ENCODE data around the gene AFG3L2.

Gene AFG3L2

DNA sequence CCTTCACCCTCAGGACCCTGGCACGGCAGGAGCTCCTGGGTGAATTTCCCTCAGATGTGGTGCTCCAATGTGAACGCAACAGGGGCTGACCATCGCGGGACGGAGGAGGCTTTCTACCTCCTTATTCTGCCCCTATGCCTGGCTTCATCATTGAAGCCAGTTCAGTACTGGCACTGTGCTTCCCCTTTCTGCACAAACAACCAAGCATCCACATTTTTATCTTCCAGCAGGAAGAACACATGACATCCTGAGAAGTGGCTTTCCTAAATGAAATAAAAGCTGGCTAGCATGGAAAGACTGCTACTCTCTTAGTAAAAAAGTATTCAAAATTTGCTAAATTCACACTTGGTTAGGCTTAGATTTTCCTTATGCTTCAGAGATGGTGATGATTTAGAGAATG is 24.8 kb downstream of the AFG3L2 start:
- no peak for DNase-seq

DNA sequence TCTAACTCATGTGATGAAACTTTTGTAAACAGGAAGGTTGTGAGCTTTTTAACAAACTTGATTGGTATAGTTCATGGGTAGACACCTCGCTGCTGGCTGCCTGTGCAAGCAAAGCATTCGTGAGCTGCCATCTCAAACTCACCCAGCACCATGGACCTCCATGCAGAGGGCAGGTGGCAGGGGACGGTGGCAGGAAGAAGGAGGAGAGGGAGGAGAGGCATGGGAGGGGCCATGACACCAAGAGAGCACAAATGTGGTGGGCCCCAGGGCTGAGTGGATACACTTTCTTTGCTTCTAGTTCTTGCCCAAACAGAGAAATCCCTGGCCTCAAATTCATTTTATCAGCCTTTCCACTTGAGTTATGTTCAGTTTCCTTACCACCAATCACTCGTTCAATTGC is 29.1 kb downstream of the AFG3L2 start:
- DNase-seq = no peak

DNA sequence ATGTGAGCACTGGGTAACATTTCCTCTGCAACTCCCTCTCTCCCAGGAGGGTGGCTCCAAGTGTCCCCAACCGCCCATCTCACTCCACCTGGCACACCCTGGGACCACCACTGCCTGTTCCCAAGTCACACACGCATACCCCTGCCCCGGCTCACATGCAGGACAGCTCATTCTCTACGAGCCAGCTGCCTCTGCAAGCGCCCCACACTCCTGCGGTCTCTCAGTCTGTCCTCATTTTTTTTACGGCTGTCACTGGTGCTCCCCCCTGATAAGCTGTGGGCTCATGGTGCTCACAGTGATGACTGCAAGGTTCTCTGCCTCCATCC is 30.8 kb downstream of the AFG3L2 start:
- no peak for DNase-seq

DNA sequence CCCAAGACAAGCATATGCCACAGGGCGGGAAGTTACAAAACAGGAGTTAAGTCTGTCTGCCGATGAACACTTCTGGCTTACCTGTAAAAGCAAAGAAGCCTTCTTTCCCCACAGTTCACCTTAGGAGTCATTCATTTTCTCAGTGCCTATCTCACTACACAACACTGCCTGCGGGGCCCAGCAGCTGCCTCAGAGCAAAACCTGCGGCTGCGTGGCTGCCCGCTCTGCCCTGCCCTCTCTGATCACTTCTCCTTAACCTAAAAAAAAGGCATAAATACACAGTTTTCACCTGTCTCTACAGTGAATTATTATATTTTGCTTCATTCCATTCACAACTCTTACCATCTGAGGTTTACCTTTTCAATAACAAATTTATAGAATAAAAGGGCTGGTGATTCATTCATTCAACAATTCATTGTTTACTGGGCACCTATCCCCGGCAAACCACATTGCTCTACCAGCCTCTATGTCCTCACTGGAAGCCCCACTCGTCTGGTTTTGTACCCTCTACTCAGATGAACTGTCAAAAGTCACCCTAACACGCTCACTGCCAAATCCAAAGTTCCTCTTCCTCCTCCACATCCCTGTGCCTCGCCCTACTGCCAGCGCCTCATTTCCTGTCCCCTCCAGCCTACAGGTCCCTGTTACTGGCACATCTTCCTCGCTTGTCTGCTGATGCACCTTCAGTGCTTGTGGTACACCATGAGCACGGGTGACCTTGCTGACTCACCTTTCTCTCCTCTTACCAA is 31.4 kb downstream of the AFG3L2 start:
- no peak for DNase-seq

DNA sequence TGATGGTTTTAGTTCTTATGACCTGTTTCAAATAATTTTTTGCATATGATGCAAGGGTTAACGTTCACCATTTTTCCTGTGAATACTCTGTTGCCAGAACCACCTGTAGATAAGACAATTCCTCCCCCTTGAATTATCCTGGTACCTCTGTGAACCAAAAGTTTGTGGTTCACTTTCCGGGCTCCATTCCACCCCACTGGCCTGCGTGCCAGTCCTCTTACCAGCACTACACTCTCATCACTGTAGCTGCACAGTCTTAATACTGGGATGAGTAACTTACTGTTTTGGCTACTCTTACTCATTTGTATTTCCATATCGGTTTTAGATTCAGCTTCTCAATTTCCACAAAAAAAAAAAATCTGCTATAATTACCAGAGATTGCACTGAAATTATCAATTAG is 34.4 kb downstream of the AFG3L2 start:
- no peak for DNase-seq

DNA sequence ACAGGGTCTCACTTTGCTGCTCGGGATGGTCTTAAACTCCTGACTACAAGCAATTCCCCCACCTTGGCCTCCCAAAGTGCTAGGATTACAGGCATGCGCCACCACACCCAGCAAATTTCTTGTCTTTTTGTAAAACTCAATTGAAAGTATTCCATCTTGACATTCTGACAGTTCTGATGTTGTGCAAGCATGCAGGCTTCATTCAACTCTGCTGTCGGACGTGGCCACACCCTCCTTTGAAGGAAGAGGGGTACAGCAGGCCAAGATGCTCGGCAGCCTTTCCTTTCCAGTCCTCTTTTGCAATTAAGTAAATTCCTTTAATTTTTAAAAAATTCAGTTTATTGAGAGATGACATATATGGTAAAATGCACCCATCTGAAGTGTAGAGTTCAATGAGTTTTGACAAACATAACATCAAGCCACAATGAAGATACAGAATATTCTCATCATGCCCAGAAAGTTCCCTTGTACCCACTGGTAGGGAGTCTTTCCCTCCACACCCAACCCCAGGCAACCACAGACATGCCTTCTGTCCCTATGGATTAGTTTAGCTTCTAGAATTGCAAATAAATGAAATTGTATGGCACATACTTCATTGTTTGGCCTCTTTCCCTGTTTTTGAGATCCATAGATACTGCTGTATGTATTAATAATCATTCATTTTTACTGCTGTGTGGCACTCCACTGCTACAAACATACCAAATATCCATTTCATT is 35.9 kb downstream of the AFG3L2 start:
- no peak for DNase-seq

DNA sequence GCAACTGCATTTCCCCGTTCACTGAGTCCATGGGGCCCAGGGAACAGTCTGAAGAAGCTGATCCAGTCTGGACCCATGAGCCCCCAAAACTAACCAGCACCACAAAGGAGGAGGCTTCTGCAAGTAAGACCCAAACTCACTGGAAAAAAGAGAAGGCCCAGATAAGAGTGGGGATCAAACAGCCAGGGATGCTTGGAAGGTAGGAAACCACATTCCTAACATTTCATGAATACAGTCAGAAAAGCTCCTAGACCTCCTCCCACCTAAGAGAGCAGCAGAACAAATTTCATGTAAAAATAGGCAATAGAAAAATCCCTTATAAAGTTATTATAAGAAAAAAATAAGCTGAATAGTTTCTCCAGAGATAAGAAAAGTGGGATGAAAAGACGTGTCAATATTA is 38.6 kb downstream of the AFG3L2 start:
- no peak for DNase-seq

DNA sequence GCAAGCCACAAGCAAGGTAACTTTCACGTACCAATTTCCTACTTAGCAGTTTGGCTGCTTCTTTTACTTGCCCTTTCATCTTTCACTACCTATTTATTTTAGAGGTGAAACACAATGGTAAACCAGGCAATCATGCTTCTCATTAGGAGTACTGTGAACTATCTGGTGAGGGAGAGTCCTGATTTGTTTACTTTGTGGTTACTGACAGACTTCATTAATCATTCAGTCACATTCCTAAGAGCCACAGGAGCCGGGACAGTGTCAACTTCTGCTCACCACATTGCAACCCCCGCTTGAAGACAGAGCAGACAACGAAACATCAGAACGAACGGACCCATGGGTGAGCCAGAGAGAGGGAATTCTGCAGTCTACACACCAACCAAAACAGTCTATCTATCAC is 40.1 kb downstream of the AFG3L2 start:
- DNase-seq = peak; percentile 32

DNA sequence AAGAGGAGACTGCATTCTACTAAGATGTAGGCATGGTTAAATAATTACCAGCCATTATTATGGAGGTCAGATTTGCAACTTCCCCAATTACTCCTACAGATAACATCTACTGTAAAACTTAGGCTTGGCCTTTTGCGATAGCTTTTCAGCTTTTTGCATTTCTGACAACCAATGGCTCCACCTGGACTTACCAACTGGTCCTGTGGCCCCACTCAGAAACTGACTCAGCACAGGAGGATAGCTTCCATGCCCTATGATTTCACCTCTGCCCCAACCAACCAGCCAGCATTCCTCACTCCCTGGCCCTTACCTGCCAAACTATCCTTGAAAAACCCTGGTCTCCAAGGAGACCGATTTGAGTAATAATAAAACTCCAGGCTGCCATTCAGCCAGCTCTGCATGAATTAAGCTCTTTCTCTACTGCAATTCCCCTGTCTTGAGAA is 40.8 kb downstream of the AFG3L2 start:
- no peak for DNase-seq

DNA sequence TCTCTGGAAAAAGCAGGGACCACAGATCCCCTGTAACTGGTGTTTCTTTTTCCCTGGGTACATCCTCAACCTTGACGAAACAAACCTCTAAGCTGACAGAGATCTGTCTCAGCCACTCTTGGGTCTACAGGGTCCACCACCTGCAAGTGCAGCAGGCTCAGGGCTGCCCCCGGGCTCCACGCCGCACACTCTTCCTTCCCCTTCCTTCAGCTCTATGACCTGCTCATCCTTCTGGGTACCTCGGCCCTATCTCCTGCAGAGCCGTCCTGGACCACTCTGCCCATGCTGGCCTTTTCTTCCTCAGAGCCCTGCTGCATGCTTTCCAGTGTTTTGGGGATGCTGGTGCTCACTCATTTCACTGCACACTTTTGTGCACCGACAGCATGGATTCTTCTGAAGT is 41.5 kb downstream of the AFG3L2 start:
- DNase-seq = no peak

DNA sequence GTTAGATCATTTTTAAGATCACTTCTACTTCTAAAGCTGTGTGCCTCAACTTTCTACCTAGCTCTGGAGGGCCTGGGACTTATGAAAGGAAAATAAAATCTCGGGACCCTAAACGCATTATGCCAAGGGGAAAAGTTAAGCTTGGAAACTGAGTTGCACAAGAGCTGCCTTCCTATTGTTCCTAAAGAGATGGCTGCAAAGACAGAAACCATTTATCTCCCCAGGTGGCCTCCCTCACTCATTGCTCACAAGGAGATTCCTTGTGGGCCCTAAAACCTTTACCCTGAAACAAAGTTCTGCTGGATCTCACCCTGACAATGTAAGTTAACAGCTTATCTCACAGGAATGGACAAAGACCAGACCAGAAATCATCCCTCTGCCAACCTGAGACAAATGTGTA is 42.2 kb downstream of the AFG3L2 start:
- no peak for DNase-seq

DNA sequence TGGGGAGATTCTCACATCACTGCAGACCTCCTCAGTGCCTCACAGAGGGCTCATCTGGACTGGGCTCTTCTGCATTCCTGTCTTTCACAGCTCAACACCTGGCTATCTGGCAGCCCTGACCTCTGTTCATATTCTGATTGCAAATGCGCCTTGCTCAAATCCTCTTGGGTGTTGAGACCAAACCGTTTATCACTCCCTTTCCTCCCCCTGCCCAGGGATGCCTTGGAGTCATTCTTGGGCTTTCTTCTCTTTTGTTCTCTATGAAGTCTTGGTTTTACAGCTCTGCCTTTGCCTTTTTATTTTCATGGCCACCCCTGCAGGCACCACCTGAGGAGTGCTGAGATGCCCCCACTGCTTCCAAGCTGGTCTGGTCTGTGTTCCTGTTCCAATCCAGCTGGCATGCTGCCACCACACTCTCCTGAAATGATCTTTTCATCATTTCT is 42.6 kb downstream of the AFG3L2 start:
- no peak for DNase-seq

DNA sequence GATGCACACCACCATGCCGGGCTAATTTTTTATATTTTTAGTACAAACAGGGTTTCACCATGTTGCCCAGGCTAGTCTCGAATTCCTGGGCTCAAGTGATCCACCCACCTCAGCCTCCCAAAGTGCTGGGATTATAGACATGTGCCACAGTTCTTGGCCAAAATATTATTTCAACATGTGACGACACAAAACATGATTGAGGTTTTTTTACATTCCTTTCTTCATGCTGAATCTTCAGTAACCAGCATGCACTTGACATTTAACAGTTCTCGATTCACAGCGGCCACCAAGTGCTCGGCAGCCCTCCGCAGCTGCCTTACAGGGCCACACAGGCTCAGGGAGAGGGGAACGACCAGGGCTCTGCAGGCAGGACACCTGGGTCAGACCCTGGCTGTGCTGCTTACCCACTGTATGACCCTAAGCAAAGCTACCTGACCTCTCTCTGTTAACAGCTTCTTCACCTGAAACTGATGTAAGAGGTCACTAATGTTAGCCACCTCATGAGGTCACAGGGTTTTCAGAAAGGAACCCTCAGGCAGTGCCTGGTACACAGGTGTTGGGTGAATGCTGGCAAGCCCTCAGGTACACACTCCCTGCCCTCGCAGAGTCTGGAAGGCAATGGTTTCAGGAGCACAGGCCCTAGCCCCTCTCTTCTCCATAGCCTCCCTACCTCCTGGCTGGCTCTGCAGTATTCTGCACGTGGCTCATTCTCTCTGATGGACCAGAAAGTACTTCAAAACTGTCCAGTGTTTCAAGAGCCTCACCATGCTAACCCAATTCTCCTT is 43.3 kb downstream of the AFG3L2 start:
- no peak for DNase-seq

DNA sequence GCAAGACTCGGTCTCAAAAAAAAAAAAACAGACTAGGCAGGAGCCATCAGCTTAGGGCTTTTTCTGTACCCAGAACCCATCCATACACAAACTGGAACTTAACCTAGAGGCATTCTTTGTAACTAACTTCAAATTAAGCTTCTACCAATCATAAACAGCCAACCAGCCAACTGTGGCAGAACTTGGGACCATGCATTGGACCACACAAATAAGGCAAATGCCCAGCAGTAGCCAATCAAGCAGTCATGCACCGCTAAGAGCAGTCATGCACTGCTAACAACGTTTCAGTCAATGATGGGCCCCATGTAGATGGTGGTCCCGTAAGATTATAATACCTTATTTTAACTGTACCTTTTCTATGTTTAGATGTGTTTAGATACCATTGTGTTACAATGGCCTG is 46.3 kb downstream of the AFG3L2 start:
- DNase-seq = no peak

DNA sequence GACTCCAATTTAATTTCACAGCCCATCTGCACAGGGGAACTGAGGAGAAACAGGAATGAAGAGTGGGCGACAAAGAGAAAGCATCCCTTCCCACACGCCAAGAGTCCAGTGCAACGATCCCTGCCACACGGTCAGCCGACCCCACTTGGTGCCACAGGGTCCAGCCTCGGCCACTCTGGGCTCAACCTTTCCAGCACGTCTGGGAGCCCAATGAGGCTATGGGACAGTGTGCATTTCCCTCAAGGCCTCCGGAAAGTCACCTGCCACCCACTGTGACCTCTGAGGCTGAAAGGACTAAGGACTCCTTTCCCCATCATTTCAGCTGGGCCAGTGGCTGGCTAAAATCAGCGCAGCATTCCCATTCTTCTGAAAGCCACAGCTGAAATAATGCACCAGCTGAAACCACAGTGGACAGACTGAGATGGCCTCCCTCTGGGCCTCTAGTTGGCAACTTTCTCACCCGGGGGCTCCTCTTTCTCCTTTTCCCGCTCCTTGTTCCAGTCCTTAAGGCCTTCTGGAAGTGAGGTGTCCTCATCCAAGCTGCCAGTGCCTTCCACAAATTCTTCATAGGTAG is 47.8 kb downstream of the AFG3L2 start:
- DNase-seq = no peak

DNA sequence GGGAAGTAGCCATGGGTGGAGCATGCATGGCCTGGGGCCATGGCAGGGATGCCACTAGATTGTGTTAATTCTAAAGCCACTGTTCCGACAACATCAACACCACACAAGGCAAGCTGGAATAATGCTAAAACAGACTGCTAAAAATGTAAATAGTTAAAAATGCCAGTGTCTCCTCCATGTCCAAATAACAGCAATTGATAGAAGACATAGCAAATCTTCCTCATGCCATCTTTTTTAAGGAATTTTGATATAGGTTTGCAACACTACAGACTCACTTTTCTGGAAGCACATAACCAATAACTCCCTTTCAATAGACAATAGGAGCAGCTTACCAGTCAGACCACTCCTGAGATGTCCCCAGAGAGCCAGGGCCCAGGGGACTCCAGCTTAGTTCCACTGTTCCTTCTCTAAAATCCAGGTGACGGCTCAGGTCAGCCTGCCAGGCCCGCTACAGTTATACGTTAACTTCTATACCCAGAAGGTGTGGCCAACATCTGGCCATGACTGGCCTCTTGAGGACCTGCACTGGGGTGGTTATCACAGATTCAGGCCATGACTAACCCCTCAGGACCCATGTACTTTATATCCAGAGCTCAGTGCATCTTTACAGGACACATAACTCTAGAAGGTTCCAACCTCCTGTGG is 48.7 kb downstream of the AFG3L2 start:
- no peak for DNase-seq

DNA sequence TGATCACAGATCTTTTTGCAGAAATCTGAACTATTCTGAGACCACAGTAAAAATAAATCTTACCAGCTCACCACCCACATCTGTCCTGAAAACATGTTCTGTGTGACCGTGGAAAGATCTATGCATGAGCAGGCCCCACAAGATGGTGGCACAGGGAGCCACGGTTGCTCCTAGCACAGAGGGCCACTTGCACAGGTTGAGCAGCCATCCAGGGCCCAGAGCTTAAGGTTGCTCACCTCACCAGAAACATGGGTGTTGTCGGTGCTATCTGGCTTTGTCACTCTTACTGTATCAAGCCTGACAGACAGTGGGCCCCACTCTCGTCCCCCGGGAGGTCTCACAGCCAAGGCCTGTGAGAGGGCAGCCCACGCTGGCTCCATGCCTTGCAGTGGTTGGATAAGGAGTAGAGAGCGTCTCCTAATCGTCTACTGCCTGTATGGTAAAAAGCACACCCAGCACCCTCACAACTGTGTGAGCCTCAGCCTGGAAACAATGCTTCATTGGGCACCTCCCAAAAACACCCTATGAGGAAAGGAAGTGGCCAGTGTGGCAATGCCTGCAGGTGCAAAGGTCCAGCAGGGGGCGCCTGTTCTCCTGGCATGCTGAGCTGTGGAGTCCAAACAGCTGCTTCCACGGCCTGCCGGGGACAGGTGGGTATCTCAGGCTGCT is 49.4 kb downstream of the AFG3L2 start:
- DNase-seq = peak; percentile 78

DNA sequence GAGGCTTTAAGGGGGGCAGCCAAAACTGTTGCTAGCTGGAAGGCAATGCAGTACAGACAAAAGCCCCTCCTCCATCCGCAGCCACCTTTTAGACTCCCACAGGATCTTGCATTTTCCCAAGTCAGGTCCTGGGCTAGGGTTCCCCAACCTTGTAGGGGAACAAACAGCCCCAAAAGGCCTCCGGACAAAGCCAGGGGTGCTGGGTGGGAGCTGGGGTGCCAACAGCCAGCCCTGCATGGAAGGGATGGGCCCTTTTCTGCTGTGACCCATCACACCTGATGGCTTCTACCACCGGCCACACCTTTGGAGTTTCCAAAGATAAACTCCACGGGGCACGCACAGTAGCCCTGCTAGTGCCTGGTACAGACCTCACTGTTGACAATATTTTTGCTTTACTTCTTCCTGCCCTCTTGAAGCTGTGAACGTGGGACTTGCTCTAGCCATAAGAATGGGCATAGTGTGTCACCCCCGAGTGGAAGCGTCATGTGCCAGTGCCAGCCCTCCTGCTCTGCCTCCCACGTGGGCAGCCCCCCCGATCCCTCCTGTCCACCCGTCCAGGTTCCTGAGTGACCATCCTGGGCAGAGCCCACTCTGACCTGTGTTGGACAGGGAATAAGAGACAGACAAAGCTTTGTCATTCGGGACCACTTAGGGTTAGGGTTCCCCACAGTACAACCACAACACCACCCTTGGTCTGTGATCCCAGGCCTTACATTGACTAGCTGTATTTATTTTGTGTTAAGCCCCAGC is 50.1 kb downstream of the AFG3L2 start:
- no peak for DNase-seq

DNA sequence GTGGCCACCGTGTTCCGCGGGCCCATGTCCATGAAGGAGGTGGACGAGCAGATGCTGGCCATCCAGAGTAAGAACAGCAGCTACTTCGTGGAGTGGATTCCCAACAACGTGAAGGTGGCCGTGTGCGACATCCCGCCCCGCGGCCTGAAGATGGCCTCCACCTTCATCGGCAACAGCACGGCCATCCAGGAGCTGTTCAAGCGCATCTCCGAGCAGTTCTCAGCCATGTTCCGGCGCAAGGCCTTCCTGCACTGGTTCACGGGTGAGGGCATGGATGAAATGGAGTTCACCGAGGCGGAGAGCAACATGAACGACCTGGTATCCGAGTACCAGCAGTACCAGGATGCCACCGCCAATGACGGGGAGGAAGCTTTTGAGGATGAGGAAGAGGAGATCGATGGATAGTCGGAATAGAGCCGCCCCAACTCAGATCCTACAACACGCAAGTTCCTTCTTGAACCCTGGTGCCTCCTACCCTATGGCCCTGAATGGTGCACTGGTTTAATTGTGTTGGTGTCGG is 51.2 kb downstream of the AFG3L2 start:
- DNase-seq = no peak

DNA sequence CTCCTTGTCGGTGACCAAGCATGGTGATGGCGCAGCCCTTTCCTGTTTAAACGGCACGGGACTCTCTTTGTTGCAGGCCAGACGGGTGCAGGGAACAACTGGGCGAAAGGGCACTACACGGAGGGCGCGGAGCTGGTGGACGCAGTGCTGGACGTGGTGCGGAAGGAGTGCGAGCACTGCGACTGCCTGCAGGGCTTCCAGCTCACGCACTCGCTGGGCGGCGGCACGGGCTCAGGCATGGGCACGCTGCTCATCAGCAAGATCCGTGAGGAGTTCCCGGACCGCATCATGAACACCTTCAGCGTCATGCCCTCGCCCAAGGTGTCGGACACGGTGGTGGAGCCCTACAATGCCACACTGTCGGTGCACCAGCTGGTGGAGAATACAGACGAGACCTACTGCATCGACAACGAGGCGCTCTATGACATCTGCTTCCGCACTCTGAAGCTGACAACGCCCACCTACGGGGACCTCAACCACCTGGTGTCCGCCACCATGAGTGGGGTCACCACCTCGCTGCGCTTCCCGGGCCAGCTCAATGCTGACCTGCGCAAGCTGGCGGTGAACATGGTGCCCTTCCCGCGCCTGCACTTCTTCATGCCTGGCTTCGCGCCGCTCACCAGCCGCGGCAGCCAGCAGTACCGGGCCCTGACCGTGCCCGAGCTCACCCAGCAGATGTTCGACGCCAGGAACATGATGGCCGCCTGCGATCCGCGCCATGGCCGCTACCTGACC is 51.9 kb downstream of the AFG3L2 start:
- DNase-seq = no peak

DNA sequence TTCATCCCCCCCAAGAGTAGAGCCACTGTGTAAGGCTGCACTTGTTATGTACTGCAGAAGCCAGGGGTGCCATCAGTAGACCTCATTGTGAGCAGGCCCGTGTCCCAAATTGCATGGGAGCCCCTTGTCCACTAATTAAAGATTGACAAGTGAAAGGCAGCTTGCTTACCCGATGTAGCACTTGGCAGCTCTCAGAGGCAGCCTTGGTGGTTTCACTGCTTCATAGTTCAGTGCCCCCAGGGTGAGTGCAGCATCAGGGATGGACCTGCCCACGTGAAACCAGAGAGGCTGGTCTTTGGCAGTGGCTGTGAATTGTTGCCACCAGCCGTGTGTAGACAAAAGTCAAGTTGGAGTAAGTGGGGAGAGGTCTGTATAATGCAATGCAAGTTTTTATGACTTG is 55.7 kb downstream of the AFG3L2 start:
- no peak for DNase-seq
